NCI-H2081 (cell line): Measurements from ENCODE around the gene RIIAD1.
"Not testable (repeated sequence)": the region's sequence is repeated elsewhere in the genome, so short reads cannot be mapped to it uniquely, and the experiment has no call there.

Experiments used
- DNase-seq, 2 experiments: peaks; one replicate each; lab custom pipeline; 2025; lab: John Stamatoyannopoulos, UW

RIIAD1 gene, protein sequence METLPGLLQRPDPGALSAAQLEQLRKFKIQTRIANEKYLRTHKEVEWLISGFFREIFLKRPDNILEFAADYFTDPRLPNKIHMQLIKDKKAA

DNA sequence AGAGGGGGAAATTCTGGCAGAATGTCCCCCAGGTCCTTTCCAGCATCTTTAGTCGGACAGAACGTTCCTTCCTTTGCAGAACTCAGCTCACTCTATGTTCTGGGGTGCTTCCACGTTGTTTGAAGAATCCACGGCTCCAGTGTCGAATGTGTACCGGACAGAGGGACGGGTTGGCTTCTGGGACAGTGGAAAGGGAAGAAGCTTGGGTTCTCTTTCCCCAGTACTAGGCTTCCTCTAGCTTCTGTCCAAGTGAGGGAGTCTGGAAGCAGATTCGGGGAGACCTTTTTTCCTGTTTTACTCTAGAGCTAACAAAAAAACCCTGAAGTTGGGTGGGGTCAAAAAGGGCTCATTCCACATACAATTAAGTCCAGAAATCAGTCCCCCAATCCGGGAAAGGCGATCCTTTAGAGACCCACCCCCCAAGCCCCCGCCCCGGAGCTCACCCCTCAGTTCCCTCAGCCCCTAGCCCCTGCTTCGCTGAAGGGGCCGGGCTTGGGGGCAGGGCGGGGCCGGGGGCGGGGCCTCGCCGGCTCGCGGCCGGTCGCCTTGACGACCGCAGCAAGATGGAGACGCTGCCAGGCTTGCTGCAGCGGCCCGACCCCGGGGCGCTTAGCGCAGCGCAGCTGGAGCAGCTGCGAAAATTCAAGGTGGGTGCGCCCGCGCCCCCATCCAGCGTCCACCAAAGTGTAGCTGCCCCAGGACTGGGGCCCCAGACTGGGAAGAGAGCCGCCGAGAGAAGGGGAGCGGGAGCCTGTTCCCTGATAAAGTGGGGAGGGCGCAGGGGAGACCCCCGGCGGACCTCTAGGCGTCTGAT, at the start of gene RIIAD1:
TSS of gene RIIAD1 (plus strand) at position 549 of the 814 bp plus-strand sequence. CDS start at position 564, 15 bp downstream.
- peak; percentile 24 to 39 for DNase-seq

DNA sequence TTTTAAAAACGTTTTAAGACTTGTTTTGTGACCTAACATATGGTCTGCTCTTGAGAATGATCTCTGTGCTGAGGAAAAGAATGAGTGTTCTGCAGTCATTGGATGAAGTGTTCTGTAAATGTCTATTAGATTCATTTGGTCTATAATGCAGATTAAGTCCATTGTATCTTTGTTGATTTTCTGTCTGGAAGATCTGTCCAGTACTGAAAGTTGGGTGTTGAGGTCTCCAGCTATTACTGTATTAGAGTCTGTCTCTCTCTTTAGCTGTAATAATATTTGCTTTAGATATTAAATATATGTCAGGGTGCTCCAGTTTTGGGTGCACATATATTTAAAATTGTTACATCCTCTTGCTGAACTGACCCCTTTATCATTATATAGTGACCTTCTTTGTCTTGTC, 47.9 kb upstream of the RIIAD1 start:
- DNase-seq = no peak

DNA sequence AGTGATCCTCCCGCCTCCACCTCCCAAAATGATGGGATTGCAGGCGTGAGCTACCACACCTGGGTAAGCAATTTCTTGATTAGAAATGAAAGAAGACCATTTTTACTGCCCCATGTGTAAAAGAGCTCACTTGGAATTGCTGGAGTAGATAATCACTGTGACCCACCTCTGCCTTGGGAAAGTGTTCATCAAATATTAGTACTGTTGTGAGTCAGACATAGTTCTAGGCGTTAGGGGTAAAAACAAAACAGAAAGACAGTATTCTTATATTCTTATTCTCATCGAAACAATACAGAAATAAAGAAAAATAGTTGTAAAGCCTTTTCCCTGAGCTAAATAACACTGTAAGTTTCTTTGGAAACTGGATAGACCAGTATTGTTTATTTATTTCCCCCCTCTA, 40.9 kb upstream of the RIIAD1 start:
- DNase-seq = no peak

DNA sequence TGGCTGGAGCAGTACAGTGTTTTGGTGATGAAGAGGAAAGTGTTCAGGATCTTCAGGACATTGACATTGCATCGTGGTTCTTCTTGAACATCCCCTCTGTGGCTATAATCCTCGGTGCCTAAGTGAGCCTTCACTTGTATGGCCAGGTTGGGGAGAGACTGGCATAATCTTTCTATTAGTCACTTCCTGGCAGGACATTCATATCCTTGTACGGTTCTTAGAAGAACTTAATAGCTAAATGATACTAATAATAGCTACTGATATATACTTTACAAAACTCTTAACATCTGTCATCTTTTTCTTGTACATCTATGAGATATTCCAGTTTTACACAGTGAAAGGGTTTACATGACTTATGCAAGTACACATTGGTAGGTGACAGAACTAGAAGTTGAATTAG, 40.5 kb upstream of the RIIAD1 start:
- DNase-seq = no peak

DNA sequence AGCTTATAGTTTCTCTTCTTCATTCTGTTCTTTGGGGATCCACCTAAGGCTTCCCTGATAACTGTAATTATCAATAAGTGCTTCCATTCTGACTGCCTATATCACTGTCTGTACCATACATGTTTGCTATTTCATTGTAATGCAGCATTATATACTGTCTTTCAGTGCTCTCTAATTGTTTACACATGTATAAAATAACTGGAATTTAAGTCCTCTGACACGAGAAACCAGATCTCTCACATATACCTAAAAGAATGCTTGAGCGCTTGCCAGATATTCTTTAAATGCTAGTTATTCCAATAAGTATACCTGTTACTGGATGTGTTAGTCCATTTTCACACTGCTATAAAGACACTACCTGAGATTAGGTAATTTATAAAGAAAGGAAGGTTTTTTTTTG, 39.4 kb upstream of the RIIAD1 start:
- no peak for DNase-seq

DNA sequence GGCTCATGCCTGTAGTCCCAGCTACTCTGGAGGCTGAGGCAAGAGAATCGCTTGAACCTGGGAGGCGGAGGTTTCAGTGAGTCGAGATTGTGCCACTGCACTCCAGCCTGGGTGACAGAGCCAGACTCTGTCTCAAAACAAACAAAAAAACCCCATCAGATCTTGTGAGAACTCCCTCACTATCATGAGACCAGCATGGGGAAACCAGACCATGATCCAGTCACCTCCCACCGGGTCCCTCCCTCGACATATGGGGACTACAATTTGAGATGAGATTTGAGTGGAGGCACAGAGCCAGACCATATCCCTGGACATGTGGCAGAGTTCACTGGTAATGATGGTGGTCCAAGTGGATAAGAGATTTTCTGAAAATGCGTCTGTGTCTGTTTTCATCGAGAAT, 38.4 kb upstream of the RIIAD1 start:
- DNase-seq = not testable (repeated sequence)

DNA sequence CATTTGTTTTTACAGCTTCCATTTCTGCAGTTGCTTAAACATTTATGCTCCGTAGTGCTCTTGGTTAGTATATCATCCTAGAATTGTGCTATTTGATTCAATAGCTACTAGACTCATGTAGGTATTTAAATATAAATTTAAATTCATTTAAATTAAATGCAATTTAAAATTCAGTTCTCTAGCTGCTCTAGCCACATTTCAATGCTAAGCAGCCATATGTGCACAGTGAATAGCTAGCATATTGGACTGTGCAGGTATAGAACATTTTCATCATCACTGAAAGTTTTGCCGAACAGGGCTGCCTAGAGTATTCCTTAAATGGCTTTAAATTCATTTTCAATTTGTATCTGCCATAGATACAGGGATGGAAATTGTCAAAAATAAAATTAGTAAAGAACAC, 37.2 kb upstream of the RIIAD1 start:
- no peak for DNase-seq

DNA sequence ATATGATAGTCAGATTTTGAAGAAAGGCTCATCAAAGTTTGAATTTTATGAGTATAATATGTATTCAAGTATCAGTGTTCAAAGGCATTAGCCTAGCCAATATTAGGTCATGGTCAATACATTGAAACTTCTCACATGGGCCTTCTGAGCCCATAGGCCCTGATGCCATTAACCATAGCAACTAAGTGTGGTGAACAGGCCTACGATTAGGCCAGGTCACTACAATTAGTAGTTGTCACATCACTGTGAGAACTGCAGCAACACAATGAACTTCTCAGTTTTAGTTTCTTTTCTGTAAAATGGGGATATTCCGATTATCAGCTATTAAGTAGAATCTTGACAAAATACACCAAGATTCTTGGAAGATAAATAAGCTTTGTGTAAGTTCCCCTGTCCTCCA, 34.8 kb upstream of the RIIAD1 start:
- DNase-seq = no peak

DNA sequence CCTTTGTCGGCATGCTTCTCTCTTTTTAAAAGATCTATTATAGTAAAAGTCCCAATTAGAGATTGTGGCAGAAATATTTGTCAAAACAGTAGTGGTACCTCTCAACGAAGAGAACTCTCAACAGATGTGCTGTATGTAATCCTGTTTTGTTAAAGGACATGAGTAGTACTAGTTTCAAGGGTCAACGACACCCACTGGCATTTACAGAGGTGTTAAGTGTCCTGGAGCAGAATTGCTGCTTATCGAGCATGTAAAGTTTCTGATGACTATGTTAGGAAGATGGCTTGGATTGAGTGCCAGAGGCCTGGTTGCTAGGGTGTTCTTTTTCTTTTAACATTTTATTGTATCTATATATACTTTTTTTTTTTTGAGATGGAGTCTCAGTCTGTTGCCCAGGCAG, 31.8 kb upstream of the RIIAD1 start:
- DNase-seq = no peak

DNA sequence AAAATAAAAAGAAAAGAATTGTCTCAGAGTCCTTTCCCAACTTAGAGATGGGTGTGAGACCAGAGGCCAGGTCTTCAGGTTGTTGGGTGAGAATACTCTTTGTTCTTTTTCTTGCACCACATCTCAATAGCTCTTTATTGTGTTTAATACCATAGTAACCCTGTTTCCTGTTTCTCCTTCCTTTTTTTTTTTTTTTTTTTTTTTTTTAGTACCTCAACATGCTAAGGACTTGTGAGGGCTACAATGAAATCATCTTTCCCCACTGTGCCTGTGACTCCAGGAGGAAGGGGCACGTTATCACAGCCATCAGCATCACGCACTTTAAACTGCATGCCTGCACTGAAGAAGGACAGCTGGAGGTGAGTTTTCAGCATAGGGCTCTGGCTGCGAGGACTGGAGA, 29.1 kb upstream of the RIIAD1 start:
- DNase-seq = no peak

DNA sequence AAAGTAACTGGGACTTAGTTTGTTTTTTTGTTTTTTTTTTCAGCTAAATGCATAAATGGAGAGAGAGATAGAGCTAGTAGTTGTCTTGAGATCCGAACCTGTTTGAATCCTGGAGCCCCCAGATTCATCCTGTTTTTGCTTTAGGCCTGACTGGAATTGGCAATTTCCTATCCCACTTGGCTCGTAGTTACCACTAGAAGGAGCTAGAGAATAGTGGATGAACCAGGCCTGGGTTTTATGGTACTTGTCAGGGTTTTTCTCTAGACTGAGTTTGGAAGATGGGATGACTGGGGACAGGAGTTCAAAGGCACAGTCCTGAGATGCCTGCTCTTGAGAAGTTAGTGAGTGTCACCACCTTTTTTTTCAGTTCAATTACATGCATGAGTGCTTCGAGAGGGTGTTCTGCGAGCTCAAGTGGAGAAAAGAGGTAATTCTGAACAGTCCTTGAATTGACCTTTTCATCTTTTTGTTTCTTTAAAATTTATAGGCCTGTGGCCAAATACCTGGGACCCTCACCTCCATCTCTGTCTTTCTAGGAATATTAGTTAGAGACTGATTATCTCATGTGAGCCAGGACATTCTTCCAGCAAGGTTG, 28.2 kb upstream of the RIIAD1 start:
- DNase-seq = peak; percentile 46 to 56

DNA sequence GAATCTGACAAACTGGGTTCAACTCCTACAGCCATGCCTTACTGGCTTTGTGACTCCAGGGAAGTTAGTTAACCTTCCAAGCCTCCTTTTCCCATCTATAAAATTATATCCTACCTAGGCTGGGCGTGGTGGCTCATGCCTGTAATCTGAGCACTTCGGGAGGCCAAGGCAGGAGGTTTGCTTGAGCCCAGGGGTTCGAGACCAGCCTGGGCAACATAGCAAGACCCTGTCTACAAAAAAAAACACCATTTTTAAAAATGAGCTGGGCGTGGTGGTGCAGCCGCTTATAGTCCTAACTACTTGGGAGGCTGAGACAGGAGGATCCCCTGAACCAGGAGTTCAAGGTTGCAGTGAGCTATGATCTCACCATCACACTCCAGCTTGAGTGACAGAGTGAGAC, 19.8 kb upstream of the RIIAD1 start:
- DNase-seq = no peak

DNA sequence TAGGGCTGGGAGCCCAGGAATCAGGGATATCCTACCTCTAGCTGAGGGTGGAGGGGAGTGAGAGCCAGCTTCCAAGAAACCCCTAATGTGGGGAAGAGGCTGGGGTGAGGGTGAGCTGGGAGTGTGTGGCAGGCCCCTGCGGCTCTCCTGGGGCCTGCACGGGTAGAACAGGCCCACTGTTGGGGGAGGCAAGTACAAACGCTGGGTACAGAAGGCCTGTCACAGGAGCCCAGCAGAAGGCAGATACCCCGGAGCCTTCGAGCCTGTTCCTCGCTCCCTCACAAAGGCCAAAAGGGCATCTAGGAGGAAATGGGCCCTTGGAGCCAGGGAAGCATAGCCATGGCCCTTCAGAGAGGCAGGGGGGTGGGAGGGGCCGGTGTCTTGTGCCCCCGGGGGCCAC, 18.4 kb upstream of the RIIAD1 start:
- no peak for DNase-seq

DNA sequence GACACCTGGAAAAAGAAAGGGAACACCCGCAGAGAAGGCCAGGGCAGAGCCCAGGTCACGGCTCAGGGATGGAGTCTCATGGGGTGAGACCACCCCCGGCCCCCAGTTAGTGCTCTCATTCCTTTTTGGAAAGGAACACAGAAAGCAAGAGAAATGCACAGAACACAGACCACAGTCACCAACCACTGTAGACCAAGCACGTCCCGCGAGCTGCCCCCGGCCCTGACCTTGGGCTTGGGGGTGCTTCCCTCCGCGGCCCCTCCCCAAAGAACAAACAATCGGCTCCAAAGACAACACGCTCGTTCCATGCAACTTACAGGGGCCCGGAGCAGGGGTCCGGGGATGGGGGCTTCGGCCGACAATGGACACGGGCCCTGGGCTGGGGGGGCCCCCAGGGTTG, 17.5 kb upstream of the RIIAD1 start:
- DNase-seq = no peak

DNA sequence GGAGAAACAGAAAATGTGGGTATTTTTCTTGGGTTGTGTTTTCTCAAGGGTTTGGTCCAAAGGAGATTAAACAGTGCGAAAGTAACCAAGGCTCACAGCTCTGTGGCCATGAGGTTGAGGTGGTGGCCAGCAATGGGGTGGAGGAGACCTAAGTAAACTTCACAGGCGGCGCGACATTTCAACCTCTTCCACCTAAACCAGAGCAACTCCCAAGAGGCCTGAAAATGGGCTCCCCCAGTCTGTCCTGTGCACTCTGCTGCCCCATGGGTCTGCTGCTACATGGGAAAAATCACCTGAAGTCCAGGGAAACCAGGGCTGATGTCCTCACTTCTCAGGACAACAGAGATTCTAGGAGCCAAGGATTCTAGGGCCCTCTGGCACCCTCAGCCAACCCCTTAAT, 17.1 kb upstream of the RIIAD1 start:
- DNase-seq = no peak

DNA sequence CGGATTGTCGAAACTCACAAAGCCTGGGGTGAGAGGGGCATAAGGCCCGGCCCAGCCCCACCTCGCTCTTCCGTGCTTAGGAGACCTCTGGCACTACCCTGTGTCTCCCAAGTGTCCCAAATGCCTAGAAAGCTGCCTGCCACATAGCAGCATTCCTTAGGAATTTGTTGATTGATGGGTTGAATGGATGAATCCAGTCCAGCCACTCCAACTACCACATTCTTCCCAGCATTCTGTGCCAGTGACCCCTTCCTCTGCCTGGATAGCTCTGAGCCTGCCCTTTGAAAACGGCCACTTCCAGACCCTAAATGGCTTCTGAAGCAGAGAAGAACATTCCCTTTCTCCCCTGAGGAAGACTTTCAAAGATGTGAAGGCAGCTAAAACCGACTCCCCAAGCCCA, 16.2 kb upstream of the RIIAD1 start:
- no peak for DNase-seq

DNA sequence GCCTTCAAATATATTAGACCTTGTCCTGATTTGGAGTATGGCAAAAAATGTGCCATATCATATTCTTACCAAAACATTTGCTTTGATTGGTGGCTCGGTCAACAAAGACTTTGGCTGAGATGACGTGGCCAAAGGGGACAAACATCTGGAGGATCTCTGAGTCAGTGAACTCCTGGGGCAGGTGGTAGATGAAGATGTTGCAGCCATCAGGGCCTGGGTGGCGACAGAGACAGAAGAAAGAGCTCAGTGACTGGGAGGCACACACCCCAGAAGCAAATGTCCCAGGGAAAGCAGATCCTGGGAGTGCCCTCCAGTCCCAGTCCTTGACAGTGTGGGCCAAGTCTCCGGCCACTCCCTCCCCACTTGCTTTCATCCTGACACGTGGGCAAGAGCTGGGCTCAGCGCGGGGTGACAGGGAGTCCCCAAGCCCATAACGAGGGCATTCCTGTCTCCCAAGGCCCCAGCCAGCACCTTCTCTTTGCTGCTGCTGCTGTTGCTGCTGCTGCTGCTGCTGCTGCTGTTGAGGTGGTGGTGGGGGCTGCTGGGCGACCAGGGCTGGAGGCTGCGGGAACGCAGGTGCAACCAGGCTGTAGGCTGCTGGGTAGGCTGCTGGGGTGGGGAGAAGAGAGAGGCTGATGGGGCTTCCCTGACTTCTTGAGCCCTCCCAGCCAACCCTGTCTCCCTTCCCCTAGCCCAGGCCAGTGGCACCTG, 15.4 kb upstream of the RIIAD1 start:
- no peak for DNase-seq

DNA sequence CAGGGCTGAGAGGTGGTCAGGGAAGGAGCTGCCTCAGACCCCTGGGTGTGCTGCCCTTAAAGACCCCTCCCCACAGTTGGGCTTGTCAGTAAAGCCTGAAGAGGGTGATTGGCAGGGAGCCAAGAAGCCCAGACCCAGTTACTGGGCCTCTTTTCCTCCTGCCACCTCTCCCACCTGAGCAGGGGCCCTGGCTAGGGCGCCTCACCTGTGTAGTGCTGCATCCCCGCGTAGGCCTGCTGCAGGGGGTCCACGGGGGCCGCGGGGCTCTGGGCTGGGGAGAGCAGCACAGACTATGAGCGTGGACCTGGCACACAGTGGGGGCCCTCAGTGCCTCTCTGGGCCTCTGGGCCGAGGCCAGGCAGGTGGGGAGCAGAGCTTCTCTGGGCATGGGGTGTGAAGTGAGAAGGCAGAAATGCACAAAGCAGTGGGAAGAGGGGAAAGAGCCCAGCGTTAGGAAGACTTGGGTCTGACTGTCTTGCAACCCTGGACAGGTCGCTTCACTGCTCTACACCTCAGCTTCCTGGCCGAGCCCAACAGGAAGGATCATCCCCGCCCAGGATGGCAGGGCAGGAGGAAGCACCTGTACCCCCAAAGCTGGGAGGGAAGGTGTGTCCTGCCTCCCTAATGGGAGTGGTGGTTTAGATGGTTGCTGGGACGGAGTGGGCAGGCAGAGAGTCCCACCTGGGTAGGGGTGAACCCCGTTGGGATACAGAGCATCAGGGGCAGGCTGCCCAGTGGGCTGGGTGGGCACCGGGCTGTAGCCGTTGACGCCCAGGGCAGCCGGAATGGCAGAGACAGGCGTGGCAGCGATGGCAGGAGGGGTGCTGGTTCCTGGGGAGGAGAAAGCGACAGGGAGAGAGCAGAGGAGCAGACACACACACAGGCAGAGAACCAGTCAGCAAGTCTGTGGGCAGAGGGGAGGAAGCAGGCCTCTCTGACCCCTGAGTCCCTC, 14.6 kb upstream of the RIIAD1 start:
- no peak for DNase-seq

DNA sequence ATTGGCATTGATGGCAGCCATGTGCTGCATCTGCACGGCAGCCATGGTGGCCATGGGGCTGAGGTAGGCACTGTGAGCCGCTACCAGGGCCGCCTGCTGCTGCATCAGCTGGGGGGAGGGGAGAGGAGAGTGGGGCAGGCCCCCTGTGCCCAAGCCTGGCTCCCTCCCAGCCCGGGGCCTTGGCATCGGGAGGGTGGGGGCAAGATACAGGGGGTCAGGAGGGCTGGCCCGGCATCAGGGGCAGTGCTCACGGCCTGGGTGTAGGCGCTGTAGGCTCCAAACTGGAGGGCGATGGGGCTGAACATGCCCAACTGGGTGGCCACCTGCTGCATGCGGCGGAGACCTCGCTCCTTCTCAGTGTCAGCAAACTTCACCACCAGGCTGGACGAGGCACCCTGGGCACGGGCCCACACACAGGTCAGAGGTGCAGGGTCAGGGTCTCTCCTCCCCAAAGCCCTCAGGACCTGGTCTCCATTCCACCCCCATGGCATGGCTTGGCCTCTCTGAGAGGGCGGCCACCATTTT, 13.7 kb upstream of the RIIAD1 start:
- DNase-seq = no peak

DNA sequence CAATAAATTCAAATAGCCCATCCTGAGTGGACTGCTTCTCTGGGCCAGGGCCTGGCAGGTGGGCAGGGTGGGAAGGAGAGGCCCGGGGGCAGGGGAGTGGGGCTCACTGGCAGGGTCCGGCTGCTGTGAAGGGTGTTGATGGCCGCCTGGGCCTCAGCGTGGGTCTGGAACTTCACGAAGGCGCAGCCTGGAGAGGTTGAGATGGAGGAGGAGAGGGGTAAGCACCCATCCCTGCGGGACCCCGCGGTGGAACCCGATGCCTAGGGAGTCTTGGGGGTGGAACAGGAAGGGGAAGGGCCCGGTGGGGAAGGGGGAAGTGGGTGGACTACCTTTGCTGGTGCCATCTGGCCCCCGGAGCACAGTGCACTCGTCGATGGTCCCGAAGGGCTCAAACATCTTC, 12.4 kb upstream of the RIIAD1 start:
- DNase-seq = no peak

DNA sequence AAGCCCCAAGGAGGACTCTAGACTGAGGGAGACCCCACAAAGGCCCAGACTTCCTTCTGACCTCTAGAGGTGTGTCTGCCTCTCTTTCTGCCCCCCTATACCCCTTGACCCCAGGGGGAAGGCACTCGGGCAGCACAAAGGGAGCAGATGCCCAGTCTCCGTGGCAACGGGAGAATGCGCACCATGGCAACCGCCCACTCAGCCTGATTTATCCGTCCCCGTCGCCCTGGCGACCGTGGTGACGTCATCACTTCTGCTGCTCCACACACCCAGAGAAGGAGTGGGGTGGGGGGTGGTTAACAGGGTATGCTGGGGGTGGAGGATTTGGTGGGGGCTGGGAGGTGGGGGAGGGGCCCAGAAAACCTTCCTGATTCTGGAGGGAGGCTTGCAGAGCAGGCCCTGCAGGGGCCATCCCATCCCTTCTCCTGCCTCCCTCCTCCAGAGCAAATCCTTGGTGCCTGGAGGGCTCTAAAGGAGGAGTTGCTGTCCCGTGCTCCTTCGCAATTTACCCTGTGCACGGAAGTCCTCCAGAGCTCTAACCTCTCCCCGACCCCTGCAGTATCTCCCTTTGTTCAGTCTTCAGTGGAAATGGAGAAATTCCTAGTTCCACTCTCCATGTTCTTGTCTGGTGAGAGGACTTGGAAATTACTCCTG, 11.0 kb upstream of the RIIAD1 start:
- peak; percentile 22 to 31 for DNase-seq
